Measurements from ENCODE around the gene GNA12.

GNA12 gene

GRCh38 chr7:2817456-2817855, 26.7 kb downstream of the GNA12 start:
- DNase-seq (ENCODE audit: low read depth in 3 of 3): no peak

GRCh38 chr7:2815875-2816245, 28.2 kb downstream of the GNA12 start:
- no peak for DNase-seq (ENCODE audit: low read depth in 3 of 3)

DNA sequence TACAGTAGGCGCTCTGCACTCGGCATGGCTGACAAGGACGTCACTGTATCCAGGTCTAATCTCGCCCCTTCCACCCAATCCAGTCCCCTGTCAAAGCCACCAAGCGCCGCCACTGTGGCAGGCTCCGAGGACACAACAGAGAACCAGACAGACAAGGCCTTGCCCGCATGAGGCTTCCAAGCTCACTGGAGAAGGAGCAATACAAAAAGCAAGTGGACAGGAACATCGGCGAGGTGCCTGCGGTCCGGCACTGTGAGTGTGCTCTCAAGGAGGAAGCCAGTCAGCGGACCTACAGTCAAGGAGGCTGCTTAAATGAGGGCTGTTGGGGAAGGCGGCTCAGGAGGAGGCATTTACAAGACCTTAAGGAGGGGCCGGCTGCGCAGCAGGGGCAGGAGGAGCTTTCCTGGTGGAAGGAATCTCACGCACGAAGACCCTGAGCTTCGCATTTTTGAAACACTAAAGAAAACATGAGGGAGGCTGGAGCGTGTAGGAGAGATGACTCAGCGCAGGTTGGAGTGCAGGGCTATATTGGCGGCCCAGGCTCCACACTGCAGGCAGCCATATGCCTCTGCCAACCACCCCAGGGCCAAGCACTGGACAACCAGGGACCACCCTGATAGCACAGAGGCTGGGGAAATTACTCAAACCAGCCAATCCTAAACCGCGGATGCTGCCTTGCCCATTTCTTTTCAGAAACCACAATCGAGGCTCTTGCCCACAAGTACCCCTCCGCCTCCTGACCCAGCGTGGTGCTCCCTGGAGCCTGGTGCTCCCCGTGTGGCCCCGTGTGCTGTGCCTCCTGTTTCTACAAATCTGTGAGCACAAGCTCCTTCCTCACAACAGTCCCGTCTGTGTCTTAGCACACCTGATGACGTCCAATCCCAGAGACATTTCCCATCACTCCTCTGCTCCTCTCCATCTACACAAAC, 28.9 kb downstream of the GNA12 start:
- DNase-seq (ENCODE audit: low read depth in 3 of 3): no peak

DNA sequence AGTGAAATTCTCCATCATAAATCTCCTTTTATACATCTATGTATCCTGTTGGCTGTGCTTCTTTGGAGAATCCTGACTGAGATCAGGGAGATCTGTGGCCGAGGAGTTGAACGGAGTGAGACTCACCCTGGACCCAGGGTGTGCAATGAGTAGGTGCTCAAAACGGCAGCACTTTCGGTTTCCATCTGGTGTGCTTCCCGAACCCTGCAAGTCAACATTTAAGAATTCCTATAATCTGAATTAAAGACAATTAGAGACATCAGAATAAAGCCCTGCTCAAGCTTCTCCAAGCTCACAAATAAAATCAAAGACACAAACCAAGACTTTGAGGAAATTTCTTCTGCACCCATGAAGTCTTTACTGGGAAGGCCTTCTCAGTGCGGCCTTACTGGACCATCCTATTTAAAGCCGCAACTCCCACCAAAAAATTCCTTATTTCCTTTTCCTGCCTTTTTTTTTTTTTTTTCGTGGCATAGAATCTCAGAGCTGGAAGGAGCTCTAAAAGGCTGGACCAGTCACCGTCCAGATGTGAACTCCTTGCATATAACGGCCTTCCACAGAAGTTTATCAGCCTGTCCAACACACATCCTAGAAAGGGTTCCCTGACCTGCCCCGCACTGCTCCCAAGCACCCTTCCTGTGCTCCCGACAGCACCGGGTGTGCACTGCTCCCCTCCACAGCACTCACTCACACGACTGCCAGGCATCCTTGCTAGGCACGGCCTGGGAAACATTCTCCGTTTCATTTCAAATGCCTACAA, 29.7 kb downstream of the GNA12 start:
- no peak for DNase-seq (ENCODE audit: low read depth in 3 of 3)

- no peak for DNase-seq (ENCODE audit: low read depth in 3 of 3)
Observed at GRCh38 chr7:2813350-2814185, 30.5 kb downstream of the GNA12 start.

DNA sequence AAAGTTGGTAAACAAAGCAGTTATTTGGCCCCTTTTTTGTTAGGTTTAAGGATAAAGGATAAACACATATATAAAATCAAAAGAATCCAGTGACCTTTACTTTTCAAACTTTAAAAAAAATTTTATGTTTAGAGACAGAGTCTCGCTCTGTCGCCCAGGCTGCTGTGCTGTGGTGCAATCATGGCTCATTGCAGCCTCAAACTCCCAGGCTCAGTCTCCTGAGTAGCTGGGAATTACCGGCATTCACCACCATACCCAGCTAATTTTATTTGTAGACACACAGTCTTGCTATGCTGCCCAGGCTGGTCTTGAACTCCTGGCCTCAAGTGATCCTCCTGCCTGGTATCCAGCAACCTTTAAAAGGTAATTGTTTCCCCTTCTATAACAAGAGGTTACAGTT, 31.3 kb downstream of the GNA12 start:
- no peak for DNase-seq (ENCODE audit: low read depth in 3 of 3)

GRCh38 chr7:2812114-2812487, 32.0 kb downstream of the GNA12 start:
- DNase-seq (ENCODE audit: low read depth in 3 of 3): no peak

DNA sequence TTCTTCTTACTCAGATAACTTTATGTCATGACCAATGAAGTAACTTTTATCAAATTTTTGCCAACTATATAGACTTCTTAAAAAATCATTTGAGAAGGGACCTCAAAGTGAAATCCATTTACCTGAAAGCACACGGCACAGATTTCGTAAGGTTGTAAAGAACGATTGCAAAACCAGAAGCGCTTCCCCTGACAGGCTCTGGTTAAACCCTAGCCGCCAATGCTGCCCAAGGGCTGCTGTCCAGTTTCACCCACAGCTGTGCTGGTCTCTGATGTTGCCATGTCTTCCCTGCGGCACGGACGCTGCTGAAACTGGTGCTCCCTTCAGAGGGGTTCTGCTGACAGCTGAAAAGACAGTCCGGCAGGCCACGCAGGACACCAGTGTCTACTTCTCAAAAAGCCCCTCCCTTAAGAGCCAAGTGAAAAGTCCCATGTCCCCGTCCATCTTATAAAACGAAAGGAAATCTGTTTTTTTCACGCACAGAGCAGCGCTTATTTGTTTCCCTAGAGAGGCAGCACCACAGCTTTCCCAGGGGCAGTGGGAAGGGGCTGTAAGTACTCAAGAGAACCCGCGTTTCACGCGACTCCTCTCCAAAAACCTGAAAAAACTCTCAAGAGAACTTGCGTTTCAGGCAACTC, 32.5 kb downstream of the GNA12 start:
- no peak for DNase-seq (ENCODE audit: low read depth in 3 of 3)

- DNase-seq (ENCODE audit: low read depth in 3 of 3): no peak
Observed at GRCh38 chr7:2810682-2811415, 33.3 kb downstream of the GNA12 start.

GRCh38 chr7:2809903-2810625, 34.0 kb downstream of the GNA12 start:
- no peak for DNase-seq (ENCODE audit: low read depth in 3 of 3)

DNA sequence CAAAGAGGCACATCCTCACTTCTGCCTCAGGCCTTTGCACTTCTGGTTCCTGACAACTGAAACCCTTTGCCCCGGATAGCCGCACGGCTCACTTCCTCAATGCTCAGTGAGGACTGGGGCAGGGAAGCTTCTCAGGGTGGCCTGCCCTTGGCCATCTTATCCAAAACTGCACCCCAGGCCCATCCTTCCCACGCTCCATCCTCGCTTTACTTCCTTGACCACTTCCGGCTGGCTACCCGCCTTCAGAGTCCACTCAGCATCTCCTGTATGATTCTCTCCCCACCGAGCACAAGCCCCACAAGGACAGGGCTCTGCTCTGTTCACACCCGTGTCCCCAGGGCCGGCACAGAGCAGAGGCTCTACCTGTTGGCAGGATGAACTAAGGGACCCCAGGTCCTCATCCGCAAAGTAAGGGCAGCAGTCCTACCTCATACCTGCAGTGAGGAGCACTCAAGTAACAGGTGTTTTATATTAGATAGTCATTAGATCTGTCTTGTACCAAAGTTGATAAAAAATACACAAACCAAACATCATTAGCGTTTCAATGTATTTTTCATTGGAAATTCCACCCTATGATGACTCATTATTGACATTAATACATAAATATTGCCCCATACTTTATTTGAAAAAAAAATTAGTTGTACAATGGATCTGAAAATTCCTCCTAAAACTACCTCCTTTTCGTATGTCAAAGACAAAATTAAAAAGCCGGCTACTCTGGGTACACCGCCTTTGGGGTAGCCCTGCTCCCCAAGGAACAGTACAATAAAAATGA, 35.0 kb downstream of the GNA12 start:
- DNase-seq (ENCODE audit: low read depth in 3 of 3): no peak

DNA sequence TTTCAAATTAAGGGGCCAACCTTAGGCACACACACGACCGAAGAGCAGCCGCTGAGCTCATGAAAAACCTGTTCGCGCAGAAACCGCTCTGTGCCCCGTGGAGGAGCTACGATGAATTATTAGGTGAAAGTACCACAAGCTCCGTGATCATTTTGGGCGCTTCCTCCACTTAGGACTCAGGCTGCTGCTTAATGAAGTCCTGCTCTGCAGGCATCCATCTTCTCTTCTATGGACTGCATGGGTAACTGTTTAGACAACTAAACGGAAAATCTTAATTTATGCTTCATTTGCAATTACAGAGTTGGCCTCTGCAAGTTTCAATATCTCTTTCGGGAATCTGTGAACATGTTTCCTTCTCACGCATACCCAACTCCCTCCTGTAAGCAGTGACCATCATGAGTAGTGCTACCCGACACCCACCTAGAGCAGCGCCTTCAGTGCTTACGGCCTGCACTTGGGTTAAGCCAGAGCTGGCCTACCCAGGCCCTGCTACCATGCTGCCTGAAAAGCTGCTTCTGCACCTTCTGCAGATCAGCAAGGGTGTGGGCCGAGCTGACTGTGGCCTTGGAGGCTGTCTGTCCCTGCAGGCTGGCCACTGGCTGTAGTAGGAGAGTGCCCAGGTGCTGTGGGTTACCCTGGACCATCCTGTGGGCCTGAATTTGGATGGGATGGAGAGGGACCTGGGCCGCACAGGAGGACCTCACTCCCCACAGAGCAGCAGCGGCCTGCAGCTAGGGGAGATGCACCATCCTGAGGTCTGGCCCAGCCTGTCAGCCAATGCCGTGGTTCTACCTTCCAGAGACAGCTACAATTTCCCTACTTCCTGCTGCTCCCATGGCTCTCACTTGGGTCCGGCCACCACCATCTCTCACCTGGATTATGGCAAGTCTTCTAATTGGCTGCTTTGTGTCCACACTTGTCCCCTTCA, 36.0 kb downstream of the GNA12 start:
- DNase-seq (ENCODE audit: low read depth in 3 of 3): no peak

DNA sequence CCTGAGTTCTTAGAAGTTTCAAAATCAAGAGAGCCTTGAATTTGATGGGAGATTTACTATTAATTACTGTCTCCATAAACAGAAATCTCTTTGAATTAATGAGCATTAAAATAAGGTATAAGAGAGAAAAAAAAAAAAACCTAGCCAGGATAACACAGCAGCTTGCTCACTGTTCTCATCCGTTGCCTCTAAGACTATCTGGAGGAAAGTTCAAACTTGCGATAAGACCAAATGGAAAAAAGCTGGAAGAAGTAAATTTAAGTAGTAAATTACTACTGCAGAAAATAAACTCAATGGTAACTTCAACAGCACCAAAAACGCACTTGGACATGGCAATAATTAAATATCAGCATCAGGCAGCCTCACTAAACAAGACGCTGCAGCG, 36.7 kb downstream of the GNA12 start:
- DNase-seq (ENCODE audit: low read depth in 3 of 3): no peak

DNA sequence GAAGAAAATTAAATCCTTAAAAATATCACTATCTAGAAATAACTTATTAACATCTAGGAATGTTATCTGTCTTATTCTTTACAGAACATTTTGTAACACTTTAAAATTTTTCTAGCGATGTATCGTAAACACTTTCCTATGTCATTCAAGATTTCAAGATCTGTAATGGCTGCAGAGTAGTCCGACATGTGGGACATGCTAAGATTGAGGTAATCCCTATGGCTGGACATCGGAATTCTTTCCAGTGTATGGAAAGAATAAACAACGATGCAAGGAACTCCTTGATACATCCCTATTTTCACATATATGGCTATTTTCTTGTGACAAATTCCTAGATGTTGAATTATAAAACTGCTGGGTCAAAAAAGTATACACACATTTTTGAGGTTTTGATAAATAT, 37.5 kb downstream of the GNA12 start:
- no peak for DNase-seq (ENCODE audit: low read depth in 3 of 3)

DNA sequence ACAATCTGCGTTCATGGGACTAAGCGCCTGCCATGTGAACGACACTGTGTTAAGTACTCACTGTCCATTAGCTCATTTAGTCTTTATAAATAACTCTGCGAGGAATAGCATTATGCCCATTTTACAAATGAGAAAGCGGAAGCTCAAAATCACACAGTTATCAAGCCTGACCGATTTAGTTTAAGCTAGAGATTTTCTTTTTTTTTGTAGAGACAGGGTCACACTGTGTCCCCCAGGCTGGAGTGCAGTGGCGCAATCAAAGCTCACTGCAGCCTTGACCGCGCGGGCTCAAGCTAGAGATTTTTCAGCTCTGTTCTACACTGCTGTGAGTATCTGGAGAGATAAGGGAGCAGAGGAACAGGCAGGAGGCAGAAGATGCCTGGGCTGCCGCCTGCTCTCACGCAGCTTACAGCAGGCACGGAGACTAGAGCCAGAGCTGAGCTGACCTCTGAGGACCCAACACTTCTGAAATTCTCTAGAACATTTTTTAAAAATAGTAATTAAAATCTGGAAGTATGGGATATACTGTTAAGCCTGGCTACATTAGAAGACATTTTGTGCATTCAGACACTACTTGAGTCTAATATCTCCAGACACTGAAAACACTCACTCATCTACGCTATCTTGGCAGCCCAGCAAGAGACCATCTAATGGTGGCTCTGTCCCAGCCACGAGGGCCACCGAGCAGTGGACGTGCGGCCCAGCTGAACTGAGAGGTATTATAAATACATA, 38.7 kb downstream of the GNA12 start:
- no peak for DNase-seq (ENCODE audit: low read depth in 3 of 3)

GRCh38 chr7:2804227-2804763, 39.8 kb downstream of the GNA12 start:
- DNase-seq (ENCODE audit: low read depth in 3 of 3): no peak

GRCh38 chr7:2803755-2804154, 40.4 kb downstream of the GNA12 start:
- no peak for DNase-seq (ENCODE audit: low read depth in 3 of 3)

DNA sequence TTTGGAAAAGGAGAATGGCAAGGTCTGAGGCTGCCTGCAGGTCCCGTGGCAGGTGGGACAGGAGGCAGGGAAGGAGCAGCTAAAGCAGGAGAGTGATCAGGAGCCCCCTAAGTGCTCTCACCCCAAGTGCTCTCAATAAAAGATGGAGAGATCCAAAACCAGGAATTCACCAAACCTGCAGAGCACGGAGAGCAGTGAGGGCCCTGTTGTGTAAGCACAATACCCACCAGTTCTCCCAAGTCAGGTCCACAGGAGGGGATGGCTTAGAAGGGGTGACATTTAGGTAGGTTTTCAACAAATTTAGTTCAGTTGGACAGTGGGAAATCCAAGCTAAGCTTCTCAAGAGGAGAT, 40.8 kb downstream of the GNA12 start:
- no peak for DNase-seq (ENCODE audit: low read depth in 3 of 3)

Measured in stimulated activated CD4-positive, alpha-beta T cell treated with anti-CD3 and anti-CD28 coated beads, TNF-alpha, amount 100 ng/mL, for 4 hours (primary cell).